Stimulated activated CD8-positive, alpha-beta memory T cell treated with anti-CD3 and anti-CD28 coated beads, Interleukin-15, amount 100 ng/mL, for 24 hours (primary cell): ENCODE results near the gene C4BPA.

Experiments used
- DNase-seq: peaks from one replicate; pipeline ENCODE4 v3.0.0-alpha.2; 2020; ENCODE audit warnings: low read depth

Gene C4BPA

DNA sequence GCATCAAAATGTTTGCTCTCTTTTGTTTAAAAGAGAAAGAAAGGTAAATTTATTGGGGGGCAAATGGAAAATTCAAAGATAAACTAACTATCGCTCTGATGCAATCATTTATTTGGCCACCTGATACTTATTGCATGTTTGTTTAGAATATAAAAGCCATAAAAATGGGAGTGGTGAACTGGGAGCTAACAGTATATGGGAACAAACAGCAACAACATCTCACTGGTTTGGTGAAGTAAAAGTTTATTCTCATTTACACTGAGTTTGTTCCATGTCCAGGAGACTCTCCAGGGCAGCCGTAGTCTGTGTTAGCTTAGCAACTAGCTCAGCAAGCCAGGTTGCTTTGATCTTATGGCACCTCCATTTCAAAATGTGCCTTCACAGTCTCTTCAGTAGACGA, 20.4 kb downstream of the C4BPA start:
- DNase-seq = no peak

DNA sequence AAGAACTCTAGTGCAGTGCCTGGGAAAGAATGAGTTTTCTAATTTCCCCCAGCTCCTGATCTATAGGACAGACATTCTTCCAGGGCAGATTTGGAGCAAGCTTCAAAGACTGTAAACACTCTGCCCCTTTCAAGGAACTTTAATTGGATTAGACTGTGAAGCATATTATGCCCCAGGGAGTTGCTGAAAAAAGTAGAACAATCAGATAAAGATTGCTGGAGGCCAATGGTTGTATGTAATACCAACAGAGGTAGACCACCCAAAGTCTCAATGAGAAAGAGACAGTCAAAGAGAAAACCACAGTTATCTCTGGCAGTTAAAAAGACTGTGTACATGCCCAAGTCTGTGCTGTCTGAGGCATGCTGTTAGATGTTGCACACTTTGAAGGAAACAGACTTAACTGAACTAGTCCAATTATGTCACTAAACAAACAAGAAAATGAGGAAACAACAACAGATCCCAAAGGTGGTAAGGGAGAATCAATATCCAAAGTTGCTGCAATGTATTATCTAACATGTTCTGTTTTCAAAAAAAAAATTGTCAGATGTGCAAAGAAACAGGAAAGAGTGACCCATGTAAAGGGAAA, 24.4 kb downstream of the C4BPA start:
- DNase-seq = no peak

DNA sequence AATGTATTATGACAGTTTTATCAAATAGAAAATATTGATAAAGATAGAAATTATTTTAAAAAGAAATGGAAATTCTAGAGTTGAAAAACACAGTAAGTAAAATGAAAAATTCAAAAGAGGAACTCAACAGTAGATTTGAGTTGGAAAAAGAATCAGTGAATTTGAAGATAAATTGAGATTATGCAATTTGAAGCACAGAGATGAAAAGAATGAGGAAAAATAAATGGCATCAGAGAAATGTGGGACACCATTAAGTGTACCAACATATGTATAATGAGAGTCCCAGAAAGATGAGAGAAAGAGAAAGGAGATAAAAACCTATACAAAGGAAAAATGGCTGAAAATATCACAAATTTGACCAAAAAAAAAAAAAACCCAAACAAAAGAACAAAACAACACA, 25.0 kb downstream of the C4BPA start:
- no peak for DNase-seq

DNA sequence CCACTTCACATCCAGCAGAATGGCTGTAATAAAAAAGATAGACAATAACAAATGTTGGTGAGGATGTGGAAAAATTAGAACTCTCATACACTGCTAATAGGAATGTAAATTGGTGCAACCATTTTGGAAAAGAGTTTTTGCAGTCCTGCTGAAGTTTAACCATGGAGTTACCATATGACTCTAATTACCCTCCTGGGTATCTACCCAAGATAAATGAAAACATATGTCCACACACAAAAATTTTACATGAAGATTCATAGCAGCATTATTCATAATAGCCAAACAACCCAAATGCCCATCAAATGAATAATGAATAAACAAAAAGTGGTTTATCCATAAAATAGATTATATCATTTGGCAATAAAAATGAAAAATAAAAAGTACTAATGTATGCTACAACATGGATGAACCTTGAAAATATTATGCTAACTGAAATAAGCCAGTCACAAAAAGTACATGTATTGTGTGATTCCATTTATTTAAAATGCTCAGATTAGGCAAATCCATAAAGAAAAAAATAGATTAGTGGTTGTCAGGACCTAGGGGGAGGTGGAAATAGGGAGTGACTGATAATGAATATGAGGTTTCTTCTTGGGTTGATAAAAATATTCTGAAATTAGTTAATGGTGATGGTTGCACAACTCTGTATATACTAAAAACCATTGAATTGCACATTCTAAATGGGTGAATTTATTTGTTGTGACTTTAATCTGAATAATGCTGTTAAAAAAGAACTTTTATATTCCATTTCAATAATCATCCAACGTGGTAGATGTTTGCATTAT, 26.4 kb downstream of the C4BPA start:
- no peak for DNase-seq

DNA sequence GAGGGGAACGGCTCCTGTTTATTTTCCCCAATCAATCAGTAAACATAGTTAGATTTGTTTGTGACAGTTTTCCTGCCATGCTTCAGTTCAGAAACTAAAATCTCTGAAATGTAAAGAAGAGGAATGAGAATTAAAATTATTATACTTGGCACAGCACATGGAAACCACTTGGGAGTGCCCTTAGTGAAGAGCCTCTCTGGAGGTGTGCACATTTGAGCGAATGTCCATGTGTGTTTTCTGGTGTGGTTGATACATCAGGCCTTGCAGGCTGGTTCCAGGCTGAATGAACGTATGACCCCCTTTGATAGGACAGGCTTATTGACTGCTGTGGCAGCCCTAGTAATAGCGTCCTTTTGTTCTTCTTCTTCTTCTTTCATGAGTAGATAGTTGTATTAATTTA, 27.1 kb downstream of the C4BPA start:
- no peak for DNase-seq

DNA sequence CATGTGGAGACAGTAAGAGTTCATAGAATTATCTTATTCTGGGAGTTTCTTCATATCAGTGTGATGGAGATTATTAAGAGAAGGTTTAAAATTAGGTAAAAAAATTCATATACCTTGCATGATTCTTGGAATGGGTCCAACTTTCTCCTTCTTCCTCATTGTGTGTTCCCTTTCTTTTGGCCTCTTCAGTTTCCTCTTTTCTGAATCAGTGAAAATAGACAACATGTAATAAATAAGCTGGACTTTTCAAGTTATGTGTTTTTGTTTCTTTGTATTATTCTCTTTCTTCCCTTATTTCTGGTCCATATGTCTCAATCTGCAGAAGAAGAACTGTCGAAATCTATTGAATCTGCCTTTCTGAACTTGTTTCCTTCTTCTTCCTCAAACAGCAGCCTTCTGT, 30.5 kb downstream of the C4BPA start:
- DNase-seq = no peak

DNA sequence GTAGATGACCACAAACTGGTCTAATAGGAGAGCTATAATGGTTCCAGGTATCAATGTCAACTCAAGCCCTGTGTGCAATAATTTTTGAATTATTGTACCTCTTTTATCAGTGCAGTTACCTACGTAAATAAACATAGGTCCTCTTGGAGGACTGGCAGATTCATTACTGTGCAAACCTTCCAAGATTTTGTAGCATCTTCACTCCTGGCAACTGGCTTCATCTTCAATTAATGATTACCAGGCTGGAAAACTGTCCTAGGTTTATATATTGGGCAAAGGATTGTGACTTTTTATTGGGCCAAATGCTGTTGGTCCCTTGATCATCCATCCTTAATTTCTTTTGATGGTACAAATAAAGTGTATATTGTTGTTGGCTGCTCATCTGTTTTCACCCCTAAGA, 35.6 kb downstream of the C4BPA start:
- DNase-seq = no peak

DNA sequence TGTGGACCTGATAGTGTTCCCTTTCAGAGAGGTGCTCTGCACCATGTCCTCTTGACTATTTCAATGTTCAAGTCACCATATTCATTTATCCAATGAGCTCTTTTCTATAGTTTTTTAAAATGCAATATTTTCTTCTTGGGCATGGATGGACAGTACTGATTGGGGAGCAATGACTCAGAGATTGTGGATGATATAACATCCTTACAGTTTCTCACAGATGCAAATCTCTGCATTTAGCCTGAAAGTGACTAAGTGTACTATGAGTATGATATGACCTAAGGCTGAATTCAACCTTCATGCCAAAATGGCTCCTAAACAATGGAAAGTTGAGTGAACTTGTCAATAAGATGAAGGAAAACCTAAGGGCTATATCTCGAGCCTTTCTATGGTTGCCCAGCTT, 36.5 kb downstream of the C4BPA start:
- no peak for DNase-seq

DNA sequence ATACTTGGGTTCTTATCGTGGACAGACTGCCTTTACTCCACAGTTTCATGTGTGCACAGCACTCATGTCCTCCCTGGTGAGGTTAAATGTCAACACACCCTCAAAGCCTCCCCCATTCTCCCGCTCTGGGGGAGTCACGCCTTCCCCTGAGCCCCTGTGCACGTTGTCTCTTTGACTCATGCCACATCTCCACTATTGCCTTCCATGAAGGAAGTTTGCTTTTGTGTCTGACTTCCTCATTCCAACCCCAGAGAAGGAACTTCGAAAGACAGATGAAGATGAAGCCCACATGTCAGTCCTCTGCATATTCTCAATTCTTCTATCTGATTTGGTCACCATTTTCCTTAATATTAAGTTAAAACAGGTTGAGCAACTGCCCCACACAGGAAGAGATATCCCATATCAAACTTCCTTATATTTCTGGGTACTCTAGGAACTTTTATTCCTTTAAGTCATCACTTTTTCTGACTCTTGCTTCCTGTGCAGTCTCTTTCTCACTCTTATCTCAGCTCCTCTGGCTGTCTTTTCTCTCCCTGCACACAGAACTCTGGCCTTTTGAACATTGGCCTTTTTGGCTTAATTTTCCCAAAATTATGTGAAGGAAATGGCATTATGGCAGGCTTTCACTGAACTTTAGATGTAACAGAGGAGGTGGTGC, 41.5 kb downstream of the C4BPA start:
- no peak for DNase-seq

DNA sequence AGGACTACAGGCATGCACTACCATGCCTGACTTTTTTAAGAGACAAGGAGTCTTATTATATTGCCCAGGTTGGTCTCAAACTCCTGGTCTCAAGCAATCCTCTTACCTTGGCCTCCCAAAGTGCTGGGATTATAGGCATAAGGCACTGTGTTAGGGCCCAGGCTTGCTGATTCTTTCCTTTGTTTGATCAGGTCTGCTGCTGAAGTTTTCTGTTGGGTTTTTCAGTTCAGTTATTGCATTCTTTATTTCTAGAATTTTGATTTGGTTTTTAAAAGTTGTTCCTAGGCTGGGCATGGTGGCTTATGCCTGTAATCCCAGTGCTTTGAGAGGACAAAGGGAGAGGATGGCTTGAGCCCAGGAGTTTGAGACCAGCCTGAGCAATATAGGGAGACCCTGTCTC, 47.9 kb downstream of the C4BPA start:
- DNase-seq = no peak

DNA sequence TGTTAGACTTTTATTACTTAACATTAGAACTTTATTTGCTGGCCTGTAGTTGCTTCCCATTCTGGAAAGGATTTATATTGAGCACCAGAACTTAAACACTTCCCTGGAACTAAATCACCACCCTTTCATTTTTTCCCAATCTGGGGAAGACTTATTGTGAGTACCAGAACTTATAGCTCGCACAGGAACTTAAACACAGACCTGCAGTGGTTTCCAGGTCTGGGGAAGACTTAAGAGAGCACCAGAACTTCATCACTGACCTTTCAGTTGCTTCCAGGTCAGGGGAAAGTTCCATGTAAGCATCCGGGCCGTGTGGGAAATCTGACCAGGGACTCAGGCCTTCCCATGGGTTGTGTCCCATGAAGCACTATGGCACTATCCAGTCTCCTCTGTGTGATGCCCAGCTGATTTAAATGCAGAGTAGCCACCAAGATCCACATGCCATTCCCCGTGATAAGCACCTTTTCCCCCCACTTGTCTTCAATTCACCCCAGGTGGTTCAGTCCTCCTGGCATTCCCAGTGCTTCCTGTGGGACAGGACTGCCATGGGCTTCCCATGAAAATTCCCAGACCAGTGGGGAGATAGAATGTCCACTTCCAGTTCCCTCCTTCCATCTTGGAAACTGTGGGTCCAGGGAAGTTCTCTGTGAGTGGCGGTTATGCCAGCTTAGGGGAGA, 48.9 kb downstream of the C4BPA start:
- no peak for DNase-seq

DNA sequence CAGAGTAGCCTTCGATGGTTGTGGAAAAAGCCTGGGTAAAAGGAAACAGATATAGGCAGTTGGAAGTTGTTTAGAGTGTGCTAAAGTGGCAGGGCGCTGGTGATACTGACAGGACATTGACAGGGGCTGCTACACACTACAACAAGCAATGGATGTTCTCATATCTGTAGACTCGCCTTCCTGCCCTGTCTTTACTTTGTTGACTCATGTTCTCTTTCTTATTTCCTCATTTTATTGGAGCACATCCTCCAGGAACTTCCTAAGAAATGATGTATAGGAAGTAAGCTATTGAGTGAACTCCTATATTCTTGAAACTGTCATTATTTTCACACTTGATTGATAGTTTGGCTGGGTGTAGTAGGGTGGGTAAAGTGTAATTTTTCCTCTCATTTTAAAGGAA, 51.0 kb downstream of the C4BPA start:
- no peak for DNase-seq

DNA sequence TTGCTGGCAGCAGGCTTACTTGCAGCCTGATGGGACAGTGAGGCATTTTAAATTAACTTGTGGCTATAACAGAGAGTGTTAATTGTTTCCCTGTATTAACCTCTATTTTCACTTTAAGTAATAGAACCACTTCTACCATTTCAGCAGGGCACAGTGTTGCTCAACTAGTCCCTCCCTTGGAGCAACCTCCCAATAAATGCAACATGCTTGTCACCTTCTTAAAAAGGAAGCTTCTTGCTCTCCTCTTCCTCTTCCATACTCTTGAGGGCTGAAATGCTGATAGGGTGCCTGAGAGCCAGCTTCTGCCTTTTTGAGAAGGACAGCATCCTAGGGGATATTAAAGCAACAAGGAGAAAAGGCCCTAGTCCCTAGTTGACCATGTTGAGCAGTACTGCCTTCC, 52.1 kb downstream of the C4BPA start:
- DNase-seq = no peak

DNA sequence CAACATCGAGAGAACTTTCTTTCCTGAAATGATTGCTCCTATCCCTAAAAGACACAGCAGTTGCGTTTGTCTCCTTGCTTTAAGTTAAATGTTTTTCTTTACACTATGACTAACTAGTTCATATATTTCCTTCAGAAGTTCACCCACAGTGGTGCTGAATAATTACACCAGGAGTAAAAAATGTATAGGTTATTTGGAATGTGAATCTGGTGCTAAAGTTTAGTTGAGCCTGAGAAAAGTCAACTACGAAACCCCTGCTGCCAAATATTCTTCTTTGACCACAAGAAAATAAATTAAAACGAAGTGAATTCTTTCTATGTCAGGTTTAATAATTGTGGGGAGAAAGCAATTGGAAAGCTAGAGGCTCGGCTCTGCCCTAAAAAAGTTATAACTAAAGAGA, 52.8 kb downstream of the C4BPA start:
- no peak for DNase-seq

DNA sequence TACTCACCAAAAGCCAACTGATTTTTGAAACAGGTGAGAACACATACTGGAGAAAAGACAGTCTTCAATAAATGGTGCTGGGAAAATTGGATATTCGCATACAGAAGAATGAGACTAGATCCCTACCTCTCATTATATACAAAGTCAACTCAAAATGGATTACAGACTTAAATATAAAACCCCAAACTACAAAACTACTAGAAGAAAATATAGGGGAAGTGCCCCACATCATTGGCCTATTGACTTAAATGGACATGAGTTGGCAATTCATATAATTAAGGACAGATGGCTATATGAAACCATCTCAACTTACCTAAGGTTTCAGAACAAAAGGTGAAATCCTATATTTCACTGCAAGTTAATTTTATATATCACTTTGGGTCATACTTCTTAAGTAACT, 60.1 kb downstream of the C4BPA start:
- DNase-seq = no peak

DNA sequence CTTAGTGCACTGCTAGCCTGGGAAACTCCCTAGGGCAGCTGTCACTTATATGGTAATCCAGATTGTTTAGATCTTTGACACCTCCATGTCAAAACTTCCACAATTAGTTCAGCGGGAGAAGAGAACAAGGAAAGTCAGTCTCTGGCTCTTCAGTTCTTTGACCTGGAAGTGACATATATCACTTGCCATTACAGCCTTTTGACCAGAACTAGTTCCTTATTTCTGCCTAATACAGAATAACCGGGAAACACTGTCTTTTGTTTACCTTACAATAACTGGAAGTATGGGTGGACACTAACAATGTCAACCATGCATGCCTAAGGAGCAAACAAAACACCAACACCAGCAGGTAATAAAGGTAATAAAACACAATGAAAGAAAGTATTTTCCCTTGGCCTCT, 68.3 kb downstream of the C4BPA start:
- no peak for DNase-seq

DNA sequence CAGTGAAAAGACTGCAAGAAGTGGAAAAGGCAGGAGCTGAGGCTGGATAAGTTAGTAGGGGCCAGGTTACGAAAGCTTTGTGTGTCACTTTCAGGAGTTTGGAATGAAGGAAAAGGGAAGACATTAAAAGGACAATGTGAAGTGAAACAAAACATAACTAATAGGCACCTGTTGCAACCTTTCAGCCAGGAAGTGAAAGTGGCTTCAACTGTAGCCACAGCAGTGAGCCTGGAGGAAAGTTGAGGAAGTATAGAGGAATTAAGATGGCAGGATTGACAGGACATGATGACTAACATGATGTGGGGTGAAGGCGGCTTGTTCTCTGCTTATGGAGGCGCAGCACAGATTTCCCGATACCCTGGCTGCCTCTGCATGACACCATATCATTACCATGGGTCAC, 68.9 kb downstream of the C4BPA start:
- DNase-seq = no peak

DNA sequence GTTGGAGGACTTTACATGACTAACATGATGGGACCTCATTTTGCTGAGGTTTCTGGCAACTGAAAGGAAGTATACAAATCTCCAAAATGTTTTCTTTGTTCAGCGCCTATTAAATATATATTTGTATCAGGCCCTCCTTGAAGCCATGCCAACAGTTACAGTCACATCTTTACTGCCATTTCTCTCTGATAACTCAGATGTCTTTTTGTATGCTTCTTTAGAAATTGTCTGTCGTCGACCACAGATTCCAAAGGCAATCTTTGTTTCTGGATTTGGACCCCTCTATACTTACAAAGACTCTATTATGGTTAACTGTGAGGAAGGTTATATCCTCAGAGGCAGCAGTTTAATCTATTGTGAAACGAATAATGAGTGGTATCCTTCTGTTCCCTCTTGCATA, 69.4 kb downstream of the C4BPA start:
- DNase-seq = no peak

DNA sequence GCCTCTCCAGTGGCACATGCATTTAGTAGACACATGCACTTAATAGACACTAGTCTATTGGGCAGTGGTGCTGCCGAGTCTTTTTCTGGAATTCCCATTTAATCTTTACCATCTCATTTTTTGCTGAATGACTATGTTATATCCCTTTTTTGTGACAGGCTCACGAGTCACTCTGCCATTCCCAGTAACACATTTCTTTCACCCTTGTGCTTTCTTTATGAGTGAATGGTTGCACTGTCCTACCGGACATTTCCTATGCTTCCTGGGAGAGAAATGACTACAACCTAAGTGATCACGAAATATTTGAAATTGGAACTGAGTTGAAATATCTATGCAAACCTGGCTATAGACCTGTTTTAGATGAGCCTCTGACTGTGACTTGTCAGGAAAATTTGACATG, 70.9 kb downstream of the C4BPA start:
- no peak for DNase-seq

DNA sequence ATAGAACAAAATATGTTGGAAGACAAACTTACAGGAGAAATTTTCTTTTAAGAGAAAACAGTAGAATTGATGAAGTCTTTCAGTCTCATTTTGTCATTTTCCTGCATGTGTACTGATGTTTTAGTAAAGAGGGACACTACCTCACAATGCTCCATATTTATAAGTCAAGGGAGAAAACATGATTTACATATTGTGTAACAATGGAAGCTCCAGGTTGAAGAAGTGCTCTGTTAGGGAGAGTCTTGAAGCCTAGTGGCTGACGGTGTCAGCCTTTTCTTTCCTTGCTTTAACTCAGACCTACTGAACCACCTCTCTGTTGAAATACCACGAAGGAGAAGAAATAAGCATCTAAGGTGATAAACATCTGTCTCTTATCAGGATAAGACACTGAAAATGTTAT, 75.0 kb downstream of the C4BPA start:
- no peak for DNase-seq

DNA sequence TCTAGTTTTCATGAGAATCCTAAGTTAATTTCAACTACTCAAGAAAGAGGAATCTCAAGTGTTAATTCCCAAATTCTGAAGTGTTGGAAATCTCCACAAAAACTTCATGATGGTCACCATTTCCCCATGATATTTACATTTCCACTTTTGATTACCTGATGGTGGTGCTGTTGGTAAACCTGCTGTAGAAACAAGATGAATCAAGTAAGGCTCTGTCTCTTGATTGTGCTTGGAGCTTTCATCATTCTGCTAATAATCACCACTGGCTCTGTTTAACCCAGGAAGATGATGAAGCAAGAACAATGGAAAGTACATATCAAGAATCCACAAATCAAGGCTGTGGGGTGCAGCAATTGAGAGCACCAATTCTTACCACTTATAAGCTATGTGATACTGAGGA, 77.8 kb downstream of the C4BPA start:
- no peak for DNase-seq

DNA sequence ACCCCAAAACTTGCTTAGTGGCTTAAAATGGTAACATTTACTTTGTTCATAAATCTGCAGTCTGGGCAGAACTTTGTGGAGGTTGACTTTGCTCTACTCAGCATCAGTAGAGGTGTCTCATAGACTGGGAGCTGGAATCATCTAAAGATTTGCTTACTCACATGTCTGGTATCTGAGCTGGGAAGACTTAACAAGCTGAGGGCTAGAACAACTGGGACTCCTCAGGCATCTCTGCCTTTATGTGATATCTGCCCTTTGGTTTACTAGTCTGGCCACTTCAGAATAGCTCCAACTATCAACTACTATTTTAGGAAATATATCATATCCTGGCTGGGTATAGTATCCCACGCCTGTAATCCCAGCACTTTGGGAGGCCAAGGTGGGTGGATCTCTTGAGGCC, 82.5 kb downstream of the C4BPA start:
- DNase-seq = no peak

DNA sequence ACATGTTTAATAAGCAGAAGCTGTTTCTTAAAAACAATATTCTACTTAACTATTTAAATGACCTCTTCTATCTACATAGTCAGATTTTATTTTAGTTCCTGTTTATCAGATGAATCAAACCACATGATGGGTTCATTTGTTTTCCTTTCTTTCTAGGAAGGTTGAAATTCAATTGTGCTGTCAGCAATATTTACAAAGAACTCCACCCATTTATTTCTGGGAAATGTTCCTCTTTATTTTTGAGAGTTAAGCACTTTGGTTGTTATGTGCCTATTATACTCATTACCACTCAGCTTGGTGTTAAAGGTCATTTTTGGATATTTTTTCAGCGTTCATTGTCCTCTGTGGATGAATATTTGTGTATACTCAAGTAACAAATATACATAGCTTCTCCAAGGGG, 84.9 kb downstream of the C4BPA start:
- DNase-seq = no peak
